ENCODE measurements around the gene KCNK5. TPM values are rescaled to one million over a fixed set of nuclear protein-coding genes. Genes with fewer than 3 reads are reported as not detected.

Gene KCNK5
- total and polyA plus RNA-seq, 2 of the 8 experiments (the other 6 are each of a cell fraction or from before 2014, with no cell fraction given) = 20.9 to 44.3 TPM

- TF ChIP-seq CHD7 (IDR thresholded peaks at IDR 0.05; ENCODE audit: insufficient replicate concordance, low read length) (no peak), TBP (IDR thresholded peaks at IDR 0.05; ENCODE audit: low read depth, low read length) (no peak), ASH2L (IDR thresholded peaks at IDR 0.05; ENCODE audit: low read length) (no peak), RXRA (IDR thresholded peaks at IDR 0.05; ENCODE audit: insufficient read depth, low read depth, low read length) (no peak), POU5F1 (IDR thresholded peaks at IDR 0.05; ENCODE audit: low read depth, low read length) (no peak), HDAC6 (IDR thresholded peaks at IDR 0.05; ENCODE audit: low read depth, low read length) (no peak), TEAD4 (IDR thresholded peaks at IDR 0.05; ENCODE audit: low read depth, low read length) (no peak), SIN3A (conservative IDR thresholded peaks at IDR 0.05 in 1 of 2, IDR thresholded peaks at IDR 0.05 in 1 of 2; ENCODE audit: low read depth in 1 of 2, low read length in 2 of 2) (no peak), SAP30 (IDR thresholded peaks at IDR 0.05; ENCODE audit: insufficient read depth, insufficient replicate concordance, low read length) (no peak), SIX5 (IDR thresholded peaks at IDR 0.05; ENCODE audit: low read depth, low read length) (no peak), TCF12 (IDR thresholded peaks at IDR 0.05; ENCODE audit: low read depth, low read length) (no peak), EZH2 (IDR thresholded peaks at IDR 0.05; ENCODE audit: low read depth, low read length, severe bottlenecking) (no peak), SIRT6 (IDR thresholded peaks at IDR 0.05; ENCODE audit: low read length) (no peak)
These were observed 46.7 kb downstream of the KCNK5 start (continued) for GRCh38 chr6:39182604-39183003.
